Pericardium fibroblast (primary cell): Measurements from ENCODE around the gene GPRC6A. TPM values are rescaled to one million over a fixed set of nuclear protein-coding genes. Genes with fewer than 3 reads are reported as not detected.

Experiments used
- total RNA-seq: library from RNA; depleted of rRNA; stranded (reverse); fragments of >200 nt; gene quantifications from 2 replicates; pipeline ENCODE4 v1.2.3, GENCODE V29; 2015

Gene GPRC6A
- total RNA-seq = not detected in 2 replicates

DNA sequence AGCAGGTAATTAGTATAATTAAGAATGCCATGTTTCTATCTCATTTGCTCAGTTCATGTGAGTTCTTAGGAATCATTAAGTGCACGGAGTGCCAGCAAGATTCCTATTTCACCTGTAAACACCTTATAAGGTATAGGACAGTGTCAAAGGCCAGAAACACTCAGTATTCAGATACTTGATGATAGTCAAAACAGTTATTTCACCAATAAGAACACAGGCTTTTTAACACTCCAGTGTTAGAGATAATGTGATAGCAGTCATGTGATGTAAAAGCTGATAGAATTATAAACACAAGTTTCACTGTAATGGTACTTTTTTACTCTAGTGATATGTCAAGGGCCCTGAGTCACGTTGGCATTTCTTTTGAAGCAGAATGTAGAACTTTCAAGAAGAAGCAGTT is at the start of gene GPRC6A:
Gene GPRC6A (minus strand): TSS at position 101 of the 400 bp plus-strand sequence. CDS start 70 bp downstream, at position 31.

DNA sequence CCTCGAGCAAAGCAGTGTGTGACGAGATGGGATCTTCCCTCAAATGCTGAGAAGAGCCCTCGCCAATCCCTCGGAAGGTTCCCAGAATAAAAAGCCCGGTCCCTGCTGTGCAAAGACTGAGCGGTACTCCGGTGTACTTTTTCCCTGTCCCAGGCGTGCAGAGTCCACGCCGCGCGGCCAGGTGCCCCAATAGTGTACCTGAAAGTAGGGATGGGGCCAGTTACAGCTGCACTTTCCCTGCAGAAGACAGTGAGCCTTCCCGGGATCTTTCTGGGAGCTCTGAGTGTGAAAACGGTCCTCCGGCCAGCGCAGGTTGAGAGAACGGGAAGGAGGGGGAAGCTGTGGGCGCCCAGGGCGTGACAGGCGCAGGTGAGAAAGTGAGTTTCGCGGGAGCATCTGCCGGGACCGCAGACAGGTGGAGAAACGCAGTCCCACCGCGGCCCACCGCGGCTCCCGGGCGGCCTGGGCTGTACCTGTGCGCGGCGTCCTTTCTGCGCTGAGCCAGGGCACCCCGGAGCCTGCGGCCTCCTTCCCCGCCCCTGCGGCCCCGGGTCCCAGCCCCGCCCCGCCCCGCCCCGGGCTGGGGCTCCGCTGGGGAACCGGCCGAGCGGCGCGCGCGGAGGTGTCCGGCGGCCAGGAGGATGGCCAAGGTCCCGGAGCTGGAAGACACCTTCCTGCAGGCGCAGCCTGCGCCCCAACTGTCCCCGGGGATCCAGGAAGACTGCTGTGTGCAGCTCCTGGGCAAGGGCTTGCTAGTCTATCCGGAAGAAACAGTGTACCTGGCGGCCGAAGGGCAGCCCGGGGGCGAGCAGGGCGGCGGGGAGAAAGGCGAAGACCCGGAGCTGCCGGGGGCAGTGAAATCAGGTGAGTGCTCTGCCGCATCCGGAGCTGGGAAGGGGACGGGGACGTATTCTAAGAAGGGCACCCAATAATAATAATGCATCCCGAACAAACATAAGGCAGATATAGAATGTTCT is 48.0 kb upstream of the GPRC6A start, which contains the start of gene RFX6:
Gene RFX6 (plus strand): TSS at position 608 of the 977 bp plus-strand sequence. CDS start 34 bp downstream, at position 642.

DNA sequence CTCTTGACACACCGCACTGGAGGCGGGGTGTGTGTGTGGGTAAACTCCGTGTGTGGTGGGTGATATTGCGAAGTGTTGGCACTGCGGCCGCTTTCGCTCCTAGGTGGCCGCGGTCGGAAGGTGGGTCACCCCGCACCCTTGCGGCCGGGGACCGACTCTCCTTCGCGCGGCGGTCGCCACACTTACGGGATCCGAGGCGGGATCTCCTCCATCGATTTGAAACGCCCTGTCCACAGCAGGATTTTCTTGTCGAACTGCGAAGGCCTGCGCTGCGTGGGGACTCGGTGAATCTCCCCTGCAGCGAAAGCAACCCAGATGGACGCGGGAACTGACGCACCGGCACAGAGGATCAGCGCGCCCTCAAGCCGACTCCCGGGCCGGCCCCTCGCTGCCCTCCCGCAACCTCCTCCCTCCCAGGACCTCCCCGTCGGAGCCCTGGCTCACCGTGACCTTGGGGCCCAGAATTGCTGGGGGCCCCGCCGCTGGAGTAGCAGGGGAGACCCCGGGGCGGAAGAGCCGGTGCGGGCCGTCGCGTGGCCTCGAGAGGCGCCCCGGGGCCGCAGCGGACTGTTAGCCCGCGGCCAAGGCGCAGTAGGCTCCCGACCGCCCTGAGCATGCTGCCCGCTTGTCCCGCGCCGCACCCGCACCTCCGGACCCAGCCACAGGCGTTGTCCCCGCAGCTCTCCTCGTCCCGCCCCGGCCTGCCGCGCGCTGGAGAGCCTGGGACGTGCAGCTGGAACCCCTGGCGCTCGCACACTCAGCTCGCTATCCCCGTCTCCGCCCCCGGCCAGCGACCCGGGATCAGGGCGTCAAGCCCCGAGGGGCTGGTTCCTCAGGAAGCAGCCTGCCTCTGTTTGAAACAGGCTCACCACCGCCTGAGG is 63.7 kb downstream of the GPRC6A start, which contains the start of gene FAM162B:
Gene FAM162B (minus strand): TSS at position 759 of the 881 bp plus-strand sequence. CDS start 143 bp downstream, at position 616.

Other genes with a start within 250 kb of the GPRC6A start
- 1.1 TPM in 1 of 2 replicates, not detected in the other for gene RSPH4A, start 212.6 kb downstream of the GPRC6A start, total RNA-seq
- 7.6 and 7.7 TPM in 2 replicates for gene ZUP1, start 160.3 kb downstream of the GPRC6A start, total RNA-seq
- gene KPNA5, start 147.9 kb downstream of the GPRC6A start, total RNA-seq = 3.2 and 3.4 TPM in 2 replicates
- 0.23 and 1.2 TPM in 2 replicates for gene FAM162B, start 63.4 kb downstream of the GPRC6A start, total RNA-seq
- not detected in 2 replicates for gene RFX6, start 48.2 kb upstream of the GPRC6A start, total RNA-seq